Activated CD8-positive, alpha-beta memory T cell treated with anti-CD3 and anti-CD28 coated beads, Interleukin-2, amount 50 U/mL, for 1 hour (primary cell): Measurements from ENCODE around the gene USP53.
"Not testable (repeated sequence)": the region's sequence is repeated elsewhere in the genome, so short reads cannot be mapped to it uniquely, and the experiment has no call there.

ENCODE experiments used
- DNase-seq: peaks from one replicate; pipeline ENCODE4 v3.0.0-alpha.2; 2020; ENCODE audit errors: extremely low read depth

The USP53 gene

DNA sequence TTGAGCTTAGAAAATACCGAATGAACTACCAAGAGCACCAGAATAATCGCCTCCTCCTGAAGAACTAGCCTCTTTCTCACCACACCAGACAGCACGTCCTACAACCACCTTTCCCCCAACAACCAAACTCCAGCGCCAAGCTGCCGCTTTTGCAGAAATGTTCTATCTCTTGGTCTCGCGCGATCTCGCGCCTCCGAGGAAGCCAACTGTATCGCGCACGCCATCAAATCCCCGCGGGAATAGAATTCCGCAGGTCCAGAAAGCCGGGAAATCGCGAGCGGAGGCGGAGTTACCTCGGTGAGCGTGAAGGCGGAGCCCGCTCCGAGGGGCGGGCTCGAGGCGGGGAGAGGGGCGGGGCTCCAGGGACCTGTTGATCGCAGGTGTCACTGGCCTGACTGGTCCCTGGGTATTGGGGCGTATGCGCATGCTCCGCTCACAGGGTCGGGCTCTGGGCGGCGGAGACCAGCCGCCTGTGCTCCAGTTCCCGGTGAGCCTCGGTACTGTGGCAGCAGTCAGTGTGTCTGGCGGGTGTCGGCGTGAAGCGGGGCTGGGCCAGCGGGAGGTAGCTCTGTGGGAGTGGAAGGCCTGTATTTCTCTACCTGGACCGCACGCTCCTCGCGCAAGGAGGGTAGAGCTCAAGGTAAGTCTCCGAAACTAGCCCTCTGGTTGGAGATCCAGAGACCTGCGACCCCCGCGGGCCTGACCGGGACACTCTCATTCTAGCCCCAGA lies at the start of gene USP53:
Gene USP53 (plus strand): TSS at position 480 of the 730 bp plus-strand sequence. CDS start 27,047 bp downstream, outside the sequence.
- peak; percentile 88 for DNase-seq

DNA sequence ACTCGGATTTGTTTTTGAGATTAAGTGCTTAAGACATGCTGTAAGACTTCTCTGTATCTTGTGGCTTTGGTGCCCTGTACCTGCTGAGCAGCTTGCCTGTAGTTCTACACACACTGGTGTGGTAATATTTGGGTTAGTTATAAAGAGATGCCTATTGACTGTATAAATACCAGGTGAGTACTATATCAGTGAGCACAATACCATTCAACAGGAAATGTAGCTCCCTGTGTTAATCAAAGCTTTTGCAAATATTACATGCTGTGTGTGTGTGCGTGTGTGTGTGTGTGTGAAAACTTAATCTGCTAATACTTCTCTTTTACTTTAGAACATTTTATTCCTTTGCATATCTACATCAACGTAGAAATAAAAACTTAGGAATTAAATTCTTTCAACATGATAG lies 46.7 kb upstream of the USP53 start:
- DNase-seq = no peak

DNA sequence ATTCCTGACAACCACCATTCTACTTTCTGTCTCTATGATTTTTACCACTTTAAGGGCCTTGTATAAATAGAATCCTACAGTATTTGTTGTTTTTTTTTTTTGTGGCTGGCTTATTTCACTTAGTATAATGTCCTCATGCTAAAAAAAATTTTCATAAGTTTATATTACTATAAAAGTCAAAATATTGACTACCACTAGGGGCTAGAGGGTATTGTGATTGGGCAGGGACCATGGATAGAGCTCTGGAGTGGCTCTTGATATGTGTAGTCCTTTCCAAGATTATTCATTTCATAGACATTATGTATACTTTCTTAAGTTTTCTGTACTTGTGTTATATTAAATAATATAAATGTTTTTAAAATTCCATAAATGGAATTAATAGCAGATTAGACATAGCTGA lies 42.3 kb upstream of the USP53 start:
- no peak for DNase-seq

DNA sequence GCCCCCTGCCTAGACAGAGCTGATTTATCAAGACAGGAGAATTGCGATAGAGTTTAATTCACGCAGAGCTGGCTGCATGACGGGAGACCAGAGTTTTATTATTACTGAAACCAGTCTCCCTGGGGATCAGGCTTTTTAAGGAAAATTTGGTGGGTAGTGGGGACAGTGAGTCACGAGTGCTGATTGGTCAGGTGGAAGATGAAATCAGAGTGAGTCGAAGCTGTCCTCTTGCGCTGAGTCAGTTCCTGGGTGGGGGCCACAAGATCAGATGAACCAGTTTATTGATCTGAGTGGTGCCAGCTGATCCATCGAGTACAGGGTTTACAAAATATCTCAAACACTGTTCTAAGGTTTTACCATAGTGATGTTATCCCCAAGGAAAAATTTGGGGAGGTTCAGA lies 40.3 kb upstream of the USP53 start:
- no peak for DNase-seq

DNA sequence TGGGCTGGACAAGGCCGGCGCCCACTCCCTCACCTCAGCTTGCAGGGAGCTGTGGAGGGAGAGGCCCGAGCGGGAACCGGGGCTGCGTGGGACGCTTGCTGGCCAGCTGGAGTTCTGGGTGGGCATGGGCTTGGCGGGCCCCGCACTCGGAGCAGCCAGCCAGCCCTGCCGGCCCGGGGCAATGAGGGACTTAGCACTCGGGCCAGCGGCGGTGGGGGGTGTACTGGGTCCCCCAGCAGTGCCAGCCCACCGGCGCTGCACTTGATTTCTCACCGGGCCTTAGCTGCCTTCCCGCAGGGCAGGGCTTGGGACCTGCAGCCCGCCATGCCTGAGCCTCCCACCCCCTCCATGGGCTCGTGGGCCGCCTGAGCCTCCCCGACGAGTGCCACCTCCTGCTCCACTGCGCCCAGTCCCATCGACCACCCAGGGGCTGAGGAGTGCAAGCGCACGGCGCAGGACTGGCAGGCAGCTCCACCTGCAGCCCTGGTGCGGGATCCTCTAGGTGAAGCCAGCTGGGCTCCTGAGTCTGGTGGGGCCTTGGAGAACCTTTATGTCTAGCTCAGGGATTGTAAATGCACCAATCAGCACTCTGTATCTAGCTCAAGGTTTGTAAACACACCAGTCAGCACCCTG lies 38.7 kb upstream of the USP53 start:
- DNase-seq = not testable (repeated sequence)

DNA sequence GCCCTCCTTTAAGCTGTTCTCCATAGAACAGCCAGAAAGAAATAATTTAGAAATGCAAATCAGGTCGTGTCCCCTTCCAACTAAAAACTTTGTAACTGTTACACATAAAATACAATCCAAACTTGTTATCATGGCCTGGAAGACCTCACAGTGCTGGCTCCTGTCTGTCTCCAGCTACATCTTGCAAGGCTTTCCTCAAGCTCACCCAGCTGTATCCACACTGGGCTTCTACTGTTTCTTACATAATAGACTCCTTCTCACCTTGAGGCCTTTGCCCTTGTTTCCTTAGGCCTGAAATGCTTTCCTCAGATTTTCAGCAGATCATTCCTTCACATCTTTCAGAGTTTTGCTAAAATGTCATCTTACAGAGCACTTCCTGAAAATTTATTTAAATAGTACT lies 33.5 kb upstream of the USP53 start:
- no peak for DNase-seq

DNA sequence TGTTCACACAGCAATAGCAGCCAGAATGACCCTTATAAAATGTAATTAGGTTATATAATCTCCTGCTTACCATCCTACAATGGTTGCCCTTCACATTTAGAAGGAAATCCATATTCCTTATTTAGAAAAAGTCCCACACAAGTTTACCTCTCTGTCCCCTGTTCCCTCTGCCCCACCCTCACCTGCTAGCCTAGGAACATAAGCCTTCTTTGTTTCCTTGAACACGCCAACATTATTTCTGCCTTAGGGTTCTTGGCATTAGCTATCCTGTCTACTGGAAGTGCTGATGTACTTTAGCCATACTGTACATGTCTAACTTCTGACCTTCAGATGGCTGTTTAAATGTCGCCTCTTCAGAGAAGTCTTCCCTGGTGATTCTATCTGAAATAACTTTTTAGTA lies 28.4 kb upstream of the USP53 start:
- no peak for DNase-seq

DNA sequence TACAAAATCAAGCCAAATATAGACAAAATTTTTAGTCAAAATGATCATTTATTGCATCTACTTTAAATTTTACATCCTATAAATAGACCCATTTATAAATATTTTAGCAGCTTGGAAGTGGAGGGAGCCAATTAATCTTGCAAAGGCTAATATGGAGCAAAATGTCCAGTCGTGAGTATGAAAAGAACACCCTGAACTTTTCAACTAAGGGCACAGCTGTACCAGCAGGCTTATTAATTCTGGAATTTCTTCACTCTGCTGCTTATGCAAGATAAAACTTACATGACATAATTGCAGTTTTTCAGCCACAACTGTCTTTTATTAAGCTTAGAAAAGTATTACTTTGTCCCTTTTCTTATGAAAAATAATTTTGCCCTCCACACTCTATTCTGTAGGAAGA lies 22.9 kb upstream of the USP53 start:
- DNase-seq = no peak

DNA sequence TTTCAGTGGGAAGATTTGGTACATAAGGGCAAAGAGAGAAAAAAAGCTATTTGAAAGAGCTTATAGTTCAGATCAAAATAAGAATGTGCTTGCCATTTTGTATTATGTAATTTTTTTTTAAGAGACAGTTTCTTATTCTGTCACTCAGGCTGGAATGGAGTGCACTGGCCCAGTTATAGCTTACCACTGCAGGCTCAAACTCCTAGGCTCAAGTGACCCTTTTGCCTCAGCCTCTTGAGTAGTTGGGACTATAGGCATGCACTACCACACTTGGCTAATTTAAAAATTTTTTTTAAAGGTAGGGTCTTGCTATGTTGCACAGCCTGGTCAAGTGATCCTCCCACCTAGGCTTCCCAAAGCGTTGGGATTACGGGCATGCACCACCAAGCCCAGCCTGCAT lies 22.2 kb upstream of the USP53 start:
- DNase-seq = no peak

DNA sequence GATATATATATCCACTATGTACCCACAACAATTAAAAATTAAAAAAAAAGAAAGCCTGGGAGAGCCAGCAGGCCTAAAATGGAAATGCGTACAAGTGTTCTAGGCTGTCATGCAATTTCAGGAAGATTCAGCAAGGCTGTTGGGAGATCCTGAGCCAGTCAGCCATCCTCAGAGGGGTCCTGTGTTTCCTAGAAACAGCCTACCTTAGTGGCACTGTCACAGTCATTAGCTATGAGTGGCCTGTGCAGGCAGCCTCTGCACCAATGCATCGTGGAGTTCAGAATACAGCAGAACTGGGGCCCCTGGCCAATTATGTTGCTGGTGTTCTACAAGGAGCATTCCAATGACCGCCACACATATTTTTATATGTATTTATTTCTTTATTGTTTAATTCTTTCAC lies 21.0 kb upstream of the USP53 start:
- no peak for DNase-seq

DNA sequence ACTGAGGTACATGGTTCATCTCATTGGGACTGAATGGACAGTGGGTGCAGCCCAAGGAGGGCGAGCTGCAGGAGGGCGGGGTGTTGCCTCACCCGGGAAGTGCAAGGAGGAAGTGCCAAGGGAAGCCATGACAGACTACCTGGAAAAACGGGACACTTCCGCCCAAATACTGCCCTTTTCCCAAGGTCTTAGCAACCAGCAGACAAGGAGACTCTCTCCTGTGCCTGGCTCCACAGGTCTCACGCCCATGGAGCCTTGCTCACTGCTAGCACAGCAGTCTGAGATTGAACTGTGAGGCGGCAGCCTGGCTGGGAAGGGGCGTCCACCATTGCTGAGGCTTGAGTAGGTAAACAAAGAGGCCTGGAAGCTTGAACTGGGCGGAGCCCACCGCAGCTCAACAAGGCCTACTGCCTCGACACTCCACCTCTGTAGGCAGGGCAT lies 14.7 kb upstream of the USP53 start:
- DNase-seq = no peak

DNA sequence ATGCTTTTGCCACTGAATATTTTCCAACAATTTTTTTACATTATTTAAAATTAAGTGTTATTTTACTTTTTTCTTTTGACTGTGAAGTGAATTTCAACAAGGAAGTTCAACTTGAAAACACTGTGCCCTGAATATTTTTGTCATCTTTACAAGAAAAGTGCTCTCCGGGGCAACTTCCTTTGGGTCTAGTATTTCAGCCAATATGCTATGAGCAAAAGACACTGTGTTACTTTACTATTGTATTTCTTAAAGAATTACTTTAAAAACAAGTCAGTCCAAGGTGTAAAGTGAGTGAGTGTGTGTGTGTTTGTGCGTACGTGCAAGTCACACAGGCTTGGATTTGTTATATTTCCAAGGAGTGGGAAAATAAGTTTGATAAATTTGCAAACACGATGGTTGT lies 7.6 kb upstream of the USP53 start:
- no peak for DNase-seq

DNA sequence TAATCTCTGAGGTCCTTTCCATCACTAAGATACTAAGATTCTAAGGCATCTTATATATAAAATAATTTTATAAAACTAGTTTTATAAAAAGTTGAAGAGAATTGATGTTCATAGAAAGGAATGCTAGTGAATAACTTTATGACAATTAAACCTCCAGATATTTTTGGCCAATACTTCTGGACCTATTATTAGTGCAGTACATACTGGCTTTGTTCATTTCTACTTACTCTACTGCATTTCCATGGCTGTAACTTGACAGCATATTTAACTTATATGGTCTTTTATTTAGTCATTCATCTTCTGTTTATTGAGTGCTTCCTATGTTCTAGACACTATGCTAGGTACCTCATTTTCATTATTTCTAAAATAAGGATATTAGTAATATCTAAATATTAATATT lies 6.8 kb upstream of the USP53 start:
- DNase-seq = no peak

DNA sequence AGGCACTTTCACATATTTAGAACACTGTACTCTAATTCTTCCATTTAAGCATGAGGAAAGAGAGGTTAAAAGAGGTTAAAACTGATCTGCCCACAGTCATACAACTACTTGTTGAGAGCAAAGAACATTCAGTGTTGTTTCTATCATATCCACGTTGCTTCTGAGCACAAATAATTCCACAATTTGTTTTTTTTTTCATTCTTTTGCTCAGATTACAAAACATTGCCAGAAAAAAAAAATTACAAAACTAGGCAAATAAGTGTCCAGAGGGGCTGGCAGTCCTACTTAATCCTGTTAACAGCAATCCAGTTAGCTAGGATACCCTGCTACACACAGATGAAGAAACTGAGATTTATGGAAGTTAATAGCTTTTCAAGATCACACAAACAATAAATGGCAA lies 6.3 kb upstream of the USP53 start:
- no peak for DNase-seq

DNA sequence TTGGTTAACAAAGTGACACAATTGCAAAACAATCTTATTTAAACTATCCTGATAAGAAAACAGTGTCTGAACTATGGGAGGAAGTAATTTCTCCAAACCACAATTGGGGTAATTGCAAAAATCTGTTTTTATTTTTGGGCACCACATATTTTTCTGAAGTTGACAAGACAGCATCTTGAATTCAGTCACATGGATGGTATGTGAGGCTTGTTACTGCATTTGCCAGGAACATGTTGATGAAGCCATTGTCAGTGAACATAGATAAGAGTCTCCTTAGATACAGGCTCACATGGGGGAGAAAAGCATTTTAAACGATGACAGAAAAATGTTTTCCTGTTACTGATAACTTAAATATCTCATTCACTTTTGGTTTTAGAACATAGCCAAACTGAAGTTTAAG lies 5.5 kb upstream of the USP53 start:
- no peak for DNase-seq

DNA sequence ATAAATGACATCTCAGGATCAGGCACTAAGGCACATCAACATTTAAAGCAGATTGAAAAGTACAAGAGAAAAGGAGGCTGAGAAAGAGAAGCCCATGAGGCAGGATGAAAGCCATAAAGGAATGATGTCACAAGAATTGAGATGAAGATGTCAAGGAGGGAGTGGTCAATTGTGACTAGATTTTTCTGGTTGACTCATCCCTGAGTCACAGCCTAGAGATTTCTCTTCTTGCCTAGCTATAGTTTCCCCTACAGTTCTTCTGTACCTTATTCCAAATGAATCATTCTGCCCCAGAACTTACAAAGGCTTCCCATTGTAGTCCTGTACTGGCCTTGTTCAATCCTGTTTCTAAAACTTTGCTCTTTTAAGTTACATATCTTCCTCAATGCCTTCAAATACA lies 3.4 kb upstream of the USP53 start:
- DNase-seq = no peak

DNA sequence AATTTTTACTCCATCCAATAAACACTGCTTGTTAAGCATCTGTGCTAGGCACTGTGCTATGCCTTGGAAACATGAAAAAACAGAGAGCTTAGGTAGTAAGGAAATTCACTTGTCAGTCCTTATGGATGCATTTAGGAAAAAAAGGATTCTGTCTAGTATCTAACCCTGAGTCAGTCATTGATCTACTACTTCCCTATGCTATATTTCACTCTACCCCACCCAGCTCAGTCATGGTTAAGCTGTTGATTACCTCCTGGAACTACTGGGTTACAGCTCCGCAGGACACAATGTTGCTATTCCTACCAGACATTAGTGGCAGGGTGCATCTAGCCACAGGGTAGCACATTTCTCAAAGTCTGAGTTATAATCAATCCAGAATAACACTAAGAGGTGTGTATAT lies 2.9 kb upstream of the USP53 start:
- DNase-seq = no peak

DNA sequence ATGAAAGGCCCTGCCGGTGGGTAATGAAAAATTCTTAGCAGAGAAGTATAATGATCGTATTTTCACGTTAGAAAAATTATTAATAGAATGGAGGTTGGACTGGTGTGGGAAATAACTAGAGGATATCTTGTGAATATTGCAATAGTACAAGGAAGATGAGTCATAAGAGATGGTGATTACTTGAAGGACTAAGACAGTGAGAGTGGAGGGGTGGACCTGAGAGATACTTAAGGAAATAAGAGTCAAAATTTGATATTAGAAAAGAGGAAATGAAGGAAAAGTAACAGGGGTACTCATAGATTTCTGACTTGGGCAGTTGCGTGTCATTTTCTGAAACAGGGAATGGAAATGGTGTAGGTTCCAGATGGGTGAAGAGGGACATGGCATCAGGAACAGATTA lies 1.7 kb upstream of the USP53 start:
- DNase-seq = no peak

DNA sequence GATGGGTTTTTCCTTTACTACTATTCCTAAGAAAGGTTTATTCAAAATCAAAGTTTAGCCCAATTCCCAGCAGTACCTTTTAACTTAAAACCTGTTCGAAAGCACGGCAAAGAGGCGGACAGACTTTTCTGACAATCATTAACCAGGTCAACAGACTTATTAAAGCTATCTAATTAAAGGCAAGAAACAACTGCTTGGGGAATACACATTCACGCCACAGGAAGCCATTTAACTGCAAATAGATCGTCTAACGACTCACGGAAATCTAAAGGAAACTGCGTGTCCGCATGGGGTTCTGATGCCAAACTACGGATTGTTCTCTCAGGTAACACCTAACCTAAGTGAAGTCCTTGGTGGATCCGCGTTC lies 663 bp upstream of the USP53 start:
- no peak for DNase-seq

DNA sequence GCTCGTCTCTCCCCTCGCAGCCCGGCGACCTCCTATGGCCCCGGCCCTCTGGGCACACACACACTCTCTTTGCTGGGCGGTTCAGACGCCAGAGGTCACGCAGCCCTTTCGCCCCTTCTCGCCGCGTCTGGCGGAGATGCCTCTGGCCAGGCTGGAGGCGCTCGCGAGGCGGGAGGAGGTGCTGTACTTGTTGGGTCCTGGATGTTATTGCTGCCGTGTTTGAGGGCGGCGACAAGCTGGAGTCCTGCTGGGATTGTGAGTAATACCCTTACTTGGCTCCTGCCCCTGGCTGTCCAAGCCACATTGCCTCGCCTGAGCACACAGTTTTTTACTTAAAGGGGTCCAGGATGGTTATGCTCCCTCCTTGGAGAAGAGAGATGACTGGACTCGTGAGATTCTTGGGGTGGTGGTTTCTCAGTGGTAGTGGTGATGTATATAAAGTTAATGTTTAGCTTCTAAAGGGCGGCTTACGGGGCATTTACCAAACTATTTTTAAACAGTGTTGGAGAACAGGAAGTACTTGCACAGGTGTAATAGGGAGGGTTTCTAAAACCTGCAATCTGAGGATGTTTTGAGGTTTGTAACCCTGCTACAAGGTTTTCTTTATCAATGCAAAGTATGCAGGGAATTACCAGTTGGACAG lies 572 bp downstream of the USP53 start:
- DNase-seq = no peak

DNA sequence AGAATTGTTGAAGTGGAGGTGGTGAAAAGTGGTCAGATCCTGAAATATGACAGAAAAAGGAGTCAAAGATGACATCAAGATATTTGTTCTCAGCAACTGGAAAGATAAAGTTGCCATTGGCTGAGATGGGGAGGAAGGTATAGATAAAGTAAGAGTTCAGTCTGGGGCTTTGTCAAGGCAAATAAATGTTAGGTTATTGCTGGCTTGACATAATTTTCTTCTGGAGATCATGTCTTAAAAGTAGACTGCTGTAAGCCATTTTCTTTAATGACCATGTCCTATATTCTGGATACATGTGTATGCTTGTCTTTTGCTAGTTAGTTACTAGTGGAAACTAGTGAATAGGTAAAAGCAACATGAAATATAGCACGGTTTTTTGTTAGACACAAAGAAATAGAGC lies 5.6 kb downstream of the USP53 start:
- DNase-seq = no peak

DNA sequence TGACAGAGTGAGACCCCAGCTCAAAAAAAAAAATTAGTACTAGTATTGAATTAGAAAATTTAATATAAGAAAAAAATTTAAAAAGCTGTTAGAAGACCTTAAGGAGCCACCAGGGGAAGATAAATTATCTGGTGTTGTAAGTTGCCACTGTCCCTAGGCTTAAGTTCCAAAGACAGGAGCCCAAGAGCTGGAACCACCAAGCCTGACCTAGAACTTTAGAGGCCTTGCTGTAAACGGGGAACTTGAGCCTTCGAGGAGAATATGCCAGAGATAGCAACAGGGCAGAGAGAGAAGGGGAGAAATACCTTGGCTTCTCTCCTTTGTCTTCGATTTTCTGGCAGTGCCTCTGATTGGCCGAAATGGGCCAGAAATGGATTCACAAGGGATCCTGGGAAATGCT lies 8.9 kb downstream of the USP53 start:
- DNase-seq = no peak

DNA sequence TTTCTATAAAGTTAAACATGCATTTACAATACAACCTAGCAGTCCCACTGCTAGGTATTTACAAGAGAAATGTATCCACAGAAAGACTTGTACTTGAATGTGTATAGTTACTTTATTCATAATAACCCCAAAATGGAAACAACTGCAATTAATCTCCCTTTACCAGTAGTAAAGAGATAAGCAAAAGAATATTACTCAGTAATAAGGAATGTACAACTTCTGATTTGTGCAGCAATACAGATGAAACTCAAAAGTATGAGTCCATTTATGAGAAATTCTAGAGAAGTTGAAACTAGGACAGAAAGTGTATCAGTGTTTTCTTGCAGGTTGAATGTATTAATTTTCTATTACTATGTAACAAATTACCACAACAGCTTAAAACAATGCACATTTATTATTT lies 15.2 kb downstream of the USP53 start:
- DNase-seq = no peak
